Esophagus muscularis mucosa (tissue), 4 donors: ENCODE measurements around the gene HDAC4. TPM values are rescaled to one million over a fixed set of nuclear protein-coding genes. Genes with fewer than 3 reads are reported as not detected.

ENCODE experiments used
- DNase-seq: peaks from one replicate; pipeline ENCODE4 v3.0.0-alpha.2; 2017; ENCODE audit errors: extremely low spot score
- H3K27ac ChIP-seq, 4 donors: fragments of 200-600 bp; sonication (generic); replicated peaks in 1 of 4; 1 replicate in 3 of 4; 2 replicates in 1 of 4; pipeline ENCODE4 v1.5.1; 2016 to 2019; ENCODE audit warnings: mild to moderate bottlenecking in 1 of 4
- H3K27me3 ChIP-seq, 4 donors: fragments of 200-600 bp; sonication (generic); one replicate each; pipeline versions ENCODE4 v1.5.1 to v1.6.0; 2016 to 2019
- H3K36me3 ChIP-seq, 4 donors: fragments of 200-600 bp; sonication (generic); one replicate each; pipeline ENCODE4 v1.5.1; 2016 to 2019
- H3K4me1 ChIP-seq, 4 donors: fragments of 200-600 bp; sonication (generic); one replicate each; pipeline ENCODE4 v1.5.1; 2016 to 2019
- H3K4me3 ChIP-seq, 4 donors: fragments of 200-600 bp; sonication (generic); 1 replicate in 2 of 4; 2 replicates in 2 of 4; pipeline ENCODE4 v1.5.1; 2016 to 2019; ENCODE audit warnings: mild to moderate bottlenecking in 4 of 4, moderate library complexity in 1 of 4
- H3K9me3 ChIP-seq, 4 donors: fragments of 200-600 bp; sonication (generic); 1 replicate in 3 of 4; 2 replicates in 1 of 4; pipeline ENCODE4 v1.5.1; 2016 to 2019
- CTCF ChIP-seq, 3 experiments: fragments of 200-600 bp in 2 of 3; fragments of 450-650 bp in 1 of 3; sonication (generic) in 2 of 3; IDR thresholded peaks; one replicate each; pipeline ENCODE4 v1.5.1; 2017 to 2019; ENCODE audit warnings: antibody characterized with exemption in 3 of 3, mild to moderate bottlenecking in 2 of 3, moderate library complexity in 1 of 3
- EP300 ChIP-seq: sonication (generic); formaldehyde crosslinking; IDR thresholded peaks from one replicate; pipeline ENCODE4 v1.6.1; 2017; ENCODE audit warnings: antibody characterized with exemption
- POLR2A ChIP-seq: fragments of 450-650 bp; IDR thresholded peaks from one replicate; pipeline ENCODE4 v1.6.1; 2017; ENCODE audit warnings: antibody characterized with exemption, moderate library complexity, mild to moderate bottlenecking, low read depth
- POLR2AphosphoS5 ChIP-seq, 2 donors: sonication (generic); formaldehyde crosslinking; IDR thresholded peaks; one replicate each; pipeline ENCODE4 v1.6.1; 2017; ENCODE audit warnings: antibody characterized with exemption in 2 of 2
- WGBS: methylation state at CpG from one replicate; pipeline ENCODE4 v1.1.5; 2018; 5-methylcytosine and 5-hydroxymethylcytosine counted together
- intact Hi-C: fragments of 100-400 bp; cut with DNase I; formaldehyde crosslinking; loops from one replicate; pipeline ENCODE4 v1.15.1; 2023
- total RNA-seq, 4 donors: library from RNA; depleted of rRNA; stranded (reverse); fragments of >200 nt; gene quantifications; one replicate each; pipeline versions ENCODE4 v1.1.0 to v1.2.1, GENCODE V29; 2016

The HDAC4 gene
- total RNA-seq, 4 donors from 2014 or later = 59.4 to 119 (median 76.1) TPM

- Histone ChIP-seq H3K4me3 (no peak overlapping the region), H3K4me1 (peaks cover 0 to 16% (median 7%) of the 10 kb centered on the region in 4 donors), H3K9me3 (no peaks in the 10 kb centered on the region), H3K27ac (no peak overlapping the region), H3K27me3 (peaks cover 0 to 18% (median 0%) of the 10 kb centered on the region in 4 donors), H3K36me3 (no peaks in the 10 kb centered on the region)
- intact Hi-C loops = no loop called here
- no peak for DNase-seq
- TF ChIP-seq EP300 = no peak
- no peak for TF ChIP-seq POLR2AphosphoS5 (IDR thresholded peaks at IDR 0.05)
- TF ChIP-seq POLR2A = no peak
- TF ChIP-seq CTCF (IDR thresholded peaks at IDR 0.05) = no peak
- 77% methylated on average over 15 of the region's 20 CpGs for WGBS
Observed at GRCh38 chr2:239025096-239025801, 375.6 kb downstream of the HDAC4 start.

- intact Hi-C loops = no loop called here
- DNase-seq = no peak
- TF ChIP-seq EP300 = no peak
- no peak for TF ChIP-seq POLR2A
- no peak for TF ChIP-seq POLR2AphosphoS5 (IDR thresholded peaks at IDR 0.05)
- TF ChIP-seq CTCF (IDR thresholded peaks at IDR 0.05) = no peak
- H3K9me3 ChIP-seq = no peaks in the 10 kb centered on the region
- 79% methylated on average over 6 of the region's 7 CpGs for WGBS
- peaks cover 0 to 18% (median 0%) of the 10 kb centered on the region in 4 donors for H3K27me3 ChIP-seq
- peaks cover 0 to 16% (median 7%) of the 10 kb centered on the region in 4 donors for H3K4me1 ChIP-seq
- no peak overlapping the region for H3K4me3 ChIP-seq
- no peaks in the 10 kb centered on the region for H3K36me3 ChIP-seq
- H3K27ac ChIP-seq = no peak overlapping the region
Observed at GRCh38 chr2:239024226-239024625, 376.6 kb downstream of the HDAC4 start.

- Histone ChIP-seq H3K4me1 (peaks cover 0 to 16% (median 7%) of the 10 kb centered on the region in 4 donors), H3K36me3 (no peaks in the 10 kb centered on the region), H3K27me3 (peaks cover 0 to 28% (median 0%) of the 10 kb centered on the region in 4 donors), H3K27ac (no peak overlapping the region), H3K9me3 (no peaks in the 10 kb centered on the region), H3K4me3 (no peak overlapping the region)
- WGBS = 88% methylated on average over 16 of the region's 16 CpGs
- intact Hi-C loops = no loop called here
- DNase-seq = no peak
- TF ChIP-seq EP300 (no peak), CTCF (IDR thresholded peaks at IDR 0.05) (no peak), POLR2AphosphoS5 (IDR thresholded peaks at IDR 0.05) (no peak), POLR2A (no peak)
Observed at GRCh38 chr2:239022437-239023260, 378.2 kb downstream of the HDAC4 start.

GRCh38 chr2:239021651-239022436 is 379.0 kb downstream of the HDAC4 start:
- H3K4me1 ChIP-seq = peaks cover 0 to 15% (median 7%) of the 10 kb centered on the region in 4 donors
- no peaks in the 10 kb centered on the region for H3K9me3 ChIP-seq
- H3K4me3 ChIP-seq = no peak overlapping the region
- no peak for DNase-seq
- intact Hi-C loops = no loop called here
- 84% methylated on average over 13 of the region's 18 CpGs for WGBS
- peaks cover 0 to 25% (median 0%) of the 10 kb centered on the region in 4 donors for H3K27me3 ChIP-seq
- no peak overlapping the region for H3K27ac ChIP-seq
- no peak for TF ChIP-seq CTCF (IDR thresholded peaks at IDR 0.05)
- TF ChIP-seq POLR2A = no peak
- no peak for TF ChIP-seq POLR2AphosphoS5 (IDR thresholded peaks at IDR 0.05)
- TF ChIP-seq EP300 = no peak
- no peaks in the 10 kb centered on the region for H3K36me3 ChIP-seq
